Dedifferentiated amniotic fluid mesenchymal stem cell (primary cell): ENCODE data around the gene ATXN1.
"Not testable (repeated sequence)": the region's sequence is repeated elsewhere in the genome, so short reads cannot be mapped to it uniquely, and the experiment has no call there.

Source experiments
- DNase-seq: peaks from one replicate; pipeline ENCODE4 v3.0.0-alpha.2; 2016; ENCODE audit errors: extremely low spot score

The ATXN1 gene

DNA sequence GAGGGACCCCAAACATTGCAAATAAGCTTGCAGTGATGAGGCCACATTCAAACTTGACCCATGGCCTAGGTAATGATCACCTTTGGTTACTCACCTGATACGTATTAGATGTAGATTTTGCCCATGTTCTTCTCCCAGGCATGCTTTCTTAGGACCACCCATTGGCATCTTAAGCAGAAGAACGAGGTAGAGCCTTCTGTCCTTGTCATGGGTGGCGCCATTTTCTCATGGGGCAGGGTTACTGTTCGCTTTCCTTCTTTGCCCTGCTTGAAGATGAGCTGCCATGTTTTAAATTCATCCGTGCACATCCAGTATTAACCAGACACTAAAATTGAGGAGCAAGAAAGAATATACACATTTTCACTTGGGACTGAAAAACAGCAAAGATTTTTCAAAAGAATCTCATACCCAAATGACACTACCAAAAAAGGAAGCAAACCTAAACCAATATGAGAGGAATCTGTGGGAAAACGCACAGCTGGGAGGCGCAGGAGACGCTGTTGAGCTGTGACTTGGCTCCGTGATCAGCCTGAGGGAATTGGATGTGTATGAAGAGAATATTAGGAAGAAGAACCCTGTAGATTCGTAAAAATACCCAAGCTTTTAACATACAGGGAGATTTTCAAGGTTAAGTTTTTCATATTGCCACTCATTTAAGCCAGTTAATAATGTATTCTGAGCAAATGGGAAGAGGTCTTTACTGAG lies 486.2 kb downstream of the ATXN1 start:
- no peak for DNase-seq

DNA sequence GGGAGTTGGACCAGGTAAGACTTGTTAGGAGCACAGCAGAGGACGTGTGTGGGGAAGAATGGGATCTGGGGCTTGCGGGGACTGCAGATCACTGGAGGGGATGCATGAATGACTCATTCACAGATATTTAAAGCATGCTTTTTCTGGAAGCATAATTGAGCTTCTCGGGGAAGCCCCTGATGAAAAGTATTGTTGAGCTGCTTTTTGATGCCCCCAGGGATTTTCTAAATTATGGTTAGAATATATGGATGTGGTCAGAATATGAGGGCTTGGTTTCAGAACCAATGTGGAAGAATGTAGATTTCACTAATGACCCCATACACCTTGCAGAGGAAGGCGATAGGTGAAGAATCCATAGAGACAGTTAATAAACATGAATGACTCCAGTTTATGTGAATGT lies 486.8 kb downstream of the ATXN1 start:
- no peak for DNase-seq

DNA sequence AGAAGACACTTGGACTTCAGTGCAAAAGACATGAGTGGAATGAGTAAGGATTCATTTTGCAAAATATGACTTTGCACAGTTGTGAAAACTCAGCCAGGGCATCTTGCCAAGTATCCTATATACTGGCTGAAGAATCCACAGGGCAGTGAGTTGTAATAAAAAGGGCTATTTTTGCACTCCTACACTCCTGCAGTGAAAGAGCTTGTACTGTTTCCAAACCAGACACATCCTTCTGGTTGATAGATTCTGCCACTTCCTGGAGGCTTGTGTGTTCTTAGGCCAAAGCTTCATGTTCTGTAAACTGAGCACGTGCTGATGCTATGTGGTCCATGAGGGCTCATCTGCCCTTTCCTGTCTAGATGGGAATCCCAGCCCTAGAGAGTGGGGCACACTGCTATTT lies 488.0 kb downstream of the ATXN1 start:
- DNase-seq, result peak; percentile 21

DNA sequence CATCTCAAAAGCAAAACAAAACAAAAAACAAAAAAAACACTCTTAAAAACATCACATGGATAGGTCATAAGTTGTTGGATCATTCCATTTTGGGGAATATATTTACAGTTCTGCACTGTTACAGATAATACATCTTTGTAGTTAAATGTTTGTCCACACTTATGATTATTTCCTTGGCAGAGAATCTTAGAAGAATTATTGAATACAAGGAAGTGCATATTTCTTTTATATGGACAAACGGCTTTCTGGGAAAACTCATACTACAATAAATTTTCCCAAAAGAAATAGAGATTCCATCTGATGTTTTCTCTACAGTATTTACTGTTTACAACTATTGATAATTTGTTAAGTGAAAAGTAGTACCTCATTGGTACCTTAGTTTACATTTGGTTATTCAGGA lies 489.1 kb downstream of the ATXN1 start:
- no peak for DNase-seq

DNA sequence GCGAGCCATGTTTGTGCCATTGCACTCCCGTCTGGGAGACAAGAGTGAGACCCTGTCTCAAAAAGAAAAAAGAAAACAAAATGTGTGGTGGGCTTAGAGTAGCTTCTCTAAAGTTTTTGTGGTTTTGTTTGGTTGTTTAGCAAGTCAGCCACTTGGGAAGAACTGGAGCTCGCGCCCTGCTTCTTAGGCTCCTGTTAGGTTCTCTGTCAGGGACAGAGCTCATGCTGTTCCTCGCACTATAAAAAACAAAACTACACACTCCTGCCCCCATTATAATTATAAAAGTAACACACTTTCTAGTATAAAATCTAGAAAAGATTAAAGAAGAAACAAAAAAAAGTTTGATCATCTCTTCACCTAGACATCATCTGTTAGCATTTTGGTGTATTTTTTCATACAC lies 489.8 kb downstream of the ATXN1 start:
- DNase-seq, result no peak

DNA sequence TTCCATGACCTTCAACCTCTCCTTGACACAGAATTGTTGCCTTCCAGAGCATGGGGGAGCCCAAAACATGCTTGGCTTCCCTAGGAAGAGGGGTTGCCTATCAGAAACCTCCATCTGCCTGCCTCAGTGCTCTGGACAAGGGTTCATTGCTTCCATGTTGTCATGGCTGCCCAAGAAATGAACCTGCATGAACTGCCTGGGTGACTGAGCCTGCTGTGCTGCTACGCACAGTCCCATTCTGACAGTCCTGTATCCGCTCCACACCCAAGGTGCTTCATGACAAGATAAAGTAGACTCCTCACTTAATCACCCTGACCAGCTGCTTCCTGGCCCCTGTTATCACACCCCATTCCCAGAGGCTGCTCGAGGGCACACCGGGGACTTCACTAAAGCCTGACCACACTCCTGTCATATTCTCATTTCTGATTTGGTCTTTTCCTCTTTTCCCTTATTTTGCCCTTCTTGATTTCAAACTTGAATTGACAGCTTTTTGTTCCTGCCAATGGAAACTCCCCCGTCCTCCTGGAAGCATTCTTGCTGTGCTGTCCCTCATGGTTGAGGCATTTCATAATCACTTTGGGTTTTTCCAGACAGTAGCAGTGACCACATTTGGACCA lies 491.0 kb downstream of the ATXN1 start:
- DNase-seq, result no peak

DNA sequence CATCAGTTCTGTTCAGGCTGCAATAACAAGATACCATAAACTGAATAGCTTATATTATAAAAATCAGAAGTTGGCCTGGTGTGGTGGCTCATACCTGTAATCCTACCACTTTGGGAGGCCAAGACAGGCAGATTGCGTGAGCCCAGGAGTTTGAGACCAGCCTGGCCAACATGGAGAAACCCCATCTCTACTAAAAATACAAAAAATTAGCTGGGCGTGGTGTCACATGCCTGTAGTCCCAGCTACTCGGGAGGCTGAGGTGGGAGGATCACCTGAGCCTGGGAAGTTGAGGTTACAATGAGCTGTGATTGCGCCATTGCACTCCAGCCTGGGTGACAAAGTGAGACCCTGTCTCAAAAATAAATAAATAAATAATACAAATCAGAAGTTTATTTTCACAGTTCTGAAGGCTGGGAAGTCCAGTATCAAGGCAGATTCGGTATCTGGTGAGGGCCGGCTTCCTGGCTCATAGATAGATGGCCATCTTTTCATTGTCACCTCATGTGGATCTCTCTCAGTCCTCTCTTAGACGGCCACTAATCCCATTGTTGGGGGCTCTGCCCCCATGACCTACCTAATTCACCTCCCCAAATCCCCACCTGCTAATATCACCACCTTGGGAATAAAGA lies 491.7 kb downstream of the ATXN1 start:
- DNase-seq, result not testable (repeated sequence)

DNA sequence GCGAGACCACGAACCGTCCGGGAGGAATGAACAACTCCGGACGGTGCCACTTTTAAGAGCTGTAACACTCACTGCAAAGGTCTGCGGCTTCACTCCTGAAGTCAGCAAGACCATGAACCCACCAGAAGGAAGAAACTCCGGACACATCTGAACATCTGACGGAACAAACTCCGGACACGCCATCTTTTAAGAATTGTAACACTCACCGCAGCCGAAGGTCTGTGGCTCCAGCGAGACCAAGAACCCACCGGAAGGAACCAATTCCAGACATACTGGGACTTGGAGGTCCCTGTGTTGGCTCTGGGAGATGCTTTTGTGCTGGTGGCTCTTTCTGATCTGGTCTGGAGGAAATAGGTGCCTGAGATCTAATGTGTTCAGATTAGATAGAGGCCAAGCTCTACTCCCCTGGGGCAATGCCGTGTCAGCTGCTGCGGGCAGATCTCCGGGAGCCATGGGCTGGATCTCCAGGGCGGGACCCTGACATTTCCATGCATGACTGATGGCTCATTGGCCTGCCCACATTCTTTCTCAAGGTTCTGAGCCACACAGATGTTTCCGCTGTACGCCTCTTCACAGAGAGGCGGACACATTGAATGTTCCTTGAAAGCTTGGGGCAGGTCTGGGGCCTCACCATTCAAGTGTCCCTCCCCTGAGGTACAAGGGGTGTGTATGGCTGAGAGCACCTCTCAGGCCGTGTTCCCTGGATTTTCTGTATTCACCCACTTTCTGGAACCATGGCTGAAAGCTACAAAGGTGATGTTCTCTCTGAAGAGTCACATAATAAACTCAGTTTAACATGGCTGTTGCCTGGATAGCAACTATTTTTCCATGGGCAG lies 493.6 kb downstream of the ATXN1 start:
- no peak for DNase-seq

DNA sequence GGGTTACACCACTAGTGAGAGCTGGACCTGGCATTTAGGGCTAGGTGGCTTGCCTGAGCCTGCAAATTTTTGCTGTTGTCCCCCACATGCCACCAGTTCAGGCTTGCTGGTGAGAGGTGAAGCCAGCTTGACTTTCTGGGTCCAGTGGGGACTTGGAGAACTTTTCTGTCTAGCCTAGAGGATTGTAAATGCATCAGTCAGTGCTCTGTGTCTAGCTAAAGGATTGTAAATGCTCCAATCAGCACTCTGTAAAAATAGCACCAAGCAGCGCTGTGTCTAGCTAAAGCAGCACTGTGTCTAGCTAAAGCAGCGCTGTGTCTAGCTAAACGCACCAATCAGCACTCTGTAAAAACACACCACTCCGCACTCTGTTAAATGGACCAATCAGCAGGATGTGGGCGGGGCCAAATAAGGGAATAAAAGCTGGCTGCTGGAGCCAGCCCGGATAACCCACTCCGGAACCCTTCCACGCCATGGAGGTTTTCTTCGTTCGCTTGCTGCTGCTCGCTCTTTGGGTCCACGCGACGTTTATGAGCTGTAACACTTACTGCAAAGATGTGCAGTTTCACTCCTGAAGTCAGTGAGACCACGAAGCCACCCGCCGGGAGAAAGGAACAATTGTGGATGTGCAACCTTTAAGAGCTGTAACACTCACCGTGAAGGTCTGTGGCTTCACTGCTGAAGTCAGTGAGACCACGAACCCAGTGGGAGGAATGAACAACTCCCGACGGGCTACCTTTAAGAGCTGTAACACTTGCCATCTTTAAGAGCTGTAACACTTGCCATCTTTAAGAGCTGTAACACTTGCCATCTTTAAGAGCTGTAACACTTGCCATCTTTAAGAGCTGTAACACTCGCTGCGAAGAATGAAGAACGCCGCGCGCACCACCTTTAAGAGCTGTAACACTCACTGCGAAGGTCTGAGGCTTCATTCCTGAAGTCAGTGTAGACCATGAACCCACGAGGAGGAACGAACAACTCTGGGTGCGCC lies 495.6 kb downstream of the ATXN1 start:
- no peak for DNase-seq

DNA sequence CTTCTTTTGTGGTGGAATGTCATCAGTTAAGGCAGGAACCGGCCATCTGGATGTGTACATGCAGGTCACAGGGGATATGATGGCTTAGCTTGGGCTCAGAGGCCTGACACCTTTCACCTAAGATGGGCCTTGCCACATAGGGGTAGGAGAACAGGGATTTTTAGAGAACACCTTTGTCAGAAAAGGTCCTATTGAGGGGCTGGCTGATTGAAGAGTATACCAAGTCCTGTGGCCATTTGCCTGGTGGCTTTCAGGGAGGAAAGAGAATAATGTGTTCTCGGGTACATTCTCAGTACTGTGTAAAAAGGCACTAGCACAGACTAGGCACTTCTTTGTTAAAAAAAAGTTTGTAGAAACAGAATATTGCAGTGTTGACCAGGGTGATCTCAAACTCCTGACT lies 496.5 kb downstream of the ATXN1 start:
- DNase-seq, result no peak

DNA sequence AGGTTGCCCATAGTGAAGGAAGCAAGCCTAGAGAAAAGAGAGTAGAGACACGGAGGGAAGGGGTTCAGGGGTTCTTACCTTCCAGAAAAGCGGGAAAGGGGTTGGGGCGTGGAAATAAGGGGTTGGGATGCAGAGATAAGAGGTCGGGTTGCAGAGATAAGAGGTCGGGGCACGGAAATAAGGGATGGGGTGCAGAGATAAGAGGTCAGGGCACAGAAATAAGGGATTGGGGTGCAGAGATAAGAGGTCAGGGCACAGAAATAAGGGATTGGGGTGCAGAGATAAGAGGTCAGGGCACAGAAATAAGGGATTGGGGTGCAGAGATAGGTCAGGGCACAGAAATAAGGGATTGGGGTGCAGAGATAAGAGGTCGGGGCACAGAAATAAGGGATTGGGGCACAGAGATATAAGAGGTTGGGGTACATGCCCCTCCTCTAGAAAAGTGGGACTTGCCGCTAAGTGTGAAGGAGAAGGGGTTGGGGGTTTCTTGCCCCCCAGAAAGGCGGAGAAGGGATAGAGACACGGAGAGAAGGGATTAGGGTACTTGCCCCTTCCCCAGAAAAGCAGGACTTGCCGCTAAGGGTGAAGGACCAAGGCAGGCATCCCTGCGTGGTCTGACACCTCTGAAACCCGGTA lies 497.7 kb downstream of the ATXN1 start:
- not testable (repeated sequence) for DNase-seq

DNA sequence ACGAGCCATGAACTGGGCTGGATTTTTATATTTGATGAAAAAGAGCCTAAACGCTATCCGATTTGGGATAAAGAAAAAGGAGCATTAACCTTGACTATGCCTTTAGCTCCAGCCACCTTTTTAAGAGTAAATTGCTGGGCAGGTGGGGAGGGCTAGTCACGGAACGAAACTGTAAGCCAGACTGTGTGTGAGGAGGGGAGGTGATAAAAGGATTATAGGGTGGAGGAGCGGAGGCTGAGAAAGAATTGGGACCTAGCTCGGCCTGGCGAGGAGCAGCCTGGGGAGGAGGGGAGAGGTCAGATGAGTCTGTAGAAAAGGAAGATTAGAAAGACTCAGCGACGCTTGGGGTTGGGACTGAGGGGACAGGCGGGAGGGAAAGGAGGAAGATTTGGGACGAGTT lies 498.5 kb downstream of the ATXN1 start:
- DNase-seq, result not testable (repeated sequence)

DNA sequence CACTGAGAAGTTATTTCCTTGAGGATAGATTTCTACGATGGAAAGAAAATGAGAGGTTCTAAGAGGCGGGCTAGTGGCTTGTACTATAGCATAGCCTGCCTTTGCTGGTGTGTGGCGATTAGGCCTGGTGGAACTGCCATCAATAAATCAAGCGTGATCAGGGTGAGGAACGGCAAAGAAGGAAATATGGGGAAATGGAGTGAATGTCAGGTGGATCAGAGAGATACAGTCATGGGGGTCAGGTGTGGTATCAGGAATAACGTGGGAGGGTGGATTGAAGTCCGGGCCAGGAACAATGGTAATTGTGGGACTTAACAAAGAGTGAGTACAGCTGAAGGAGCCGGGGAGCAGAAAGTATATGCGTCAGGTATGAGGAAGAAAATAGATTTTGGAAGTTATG lies 500.7 kb downstream of the ATXN1 start:
- not testable (repeated sequence) for DNase-seq

DNA sequence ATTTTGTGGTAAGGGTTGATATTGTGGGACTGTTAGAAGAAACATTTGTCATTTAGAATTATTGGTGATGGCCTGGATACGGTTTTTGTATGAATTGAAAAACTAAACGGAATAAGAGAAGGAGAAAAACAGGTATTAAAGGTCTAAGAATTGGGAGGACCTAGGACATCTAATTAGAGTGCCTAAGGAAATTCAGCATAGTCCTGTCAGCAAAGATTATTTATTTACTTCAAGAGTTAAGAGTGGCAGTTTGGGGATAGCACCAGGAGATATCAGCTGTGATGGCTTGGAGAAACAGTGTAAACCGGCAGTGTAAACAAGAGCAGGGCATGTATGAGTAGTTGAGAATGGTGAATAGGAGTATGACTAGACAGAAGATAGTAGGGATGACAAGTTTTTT lies 501.7 kb downstream of the ATXN1 start:
- DNase-seq, result not testable (repeated sequence)

DNA sequence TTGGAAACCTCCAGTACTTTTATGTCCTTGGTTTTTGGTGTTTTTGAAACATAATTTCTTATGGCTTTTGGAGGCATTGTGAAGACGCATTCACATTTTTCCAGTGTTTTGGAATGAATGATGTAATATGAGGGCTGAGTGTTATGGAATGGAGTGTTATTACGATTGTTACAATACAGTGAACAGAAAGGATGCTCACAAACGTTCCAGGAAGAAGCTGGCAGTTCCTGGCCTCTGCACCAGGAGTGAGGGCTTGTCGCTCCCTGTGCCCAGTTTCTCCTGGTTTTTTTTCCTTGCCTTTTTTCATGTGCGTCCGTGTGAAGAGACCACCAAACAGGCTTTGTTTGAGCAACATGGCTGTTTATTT lies 502.6 kb downstream of the ATXN1 start:
- no peak for DNase-seq

DNA sequence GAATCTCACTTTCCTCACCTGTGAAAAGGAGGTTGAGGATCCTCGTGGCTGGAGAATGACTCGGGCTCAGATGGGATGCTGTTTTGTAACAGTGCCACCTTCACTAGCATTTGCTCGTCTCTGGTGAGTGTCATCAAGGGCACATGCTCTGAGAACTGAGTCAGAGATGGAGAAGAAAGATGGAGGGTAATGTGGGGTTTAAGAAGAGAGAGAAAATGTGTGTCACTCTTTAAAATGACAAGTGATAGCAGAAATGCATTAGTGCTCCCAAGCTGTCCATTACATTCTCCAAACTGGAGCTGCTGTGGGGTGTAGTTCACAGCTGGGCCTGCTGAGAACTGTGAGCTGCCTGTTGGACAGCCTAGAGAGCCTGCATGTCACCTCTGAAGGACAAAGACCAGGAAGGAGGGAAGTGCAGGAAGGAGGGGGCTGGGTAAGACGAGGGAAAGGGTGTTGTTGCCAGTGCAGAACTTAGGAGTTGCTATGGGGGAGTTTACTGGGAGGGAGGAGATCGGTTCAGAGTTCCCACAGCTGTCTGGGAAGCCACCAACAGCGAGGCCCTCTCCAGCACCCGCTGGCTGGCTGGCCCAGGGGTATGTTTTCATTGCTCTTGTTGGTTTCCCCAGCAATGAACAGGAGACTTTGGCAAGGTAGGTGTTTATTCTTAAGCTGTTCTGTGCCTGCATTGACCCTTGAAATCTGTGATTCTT lies 503.1 kb downstream of the ATXN1 start:
- no peak for DNase-seq

DNA sequence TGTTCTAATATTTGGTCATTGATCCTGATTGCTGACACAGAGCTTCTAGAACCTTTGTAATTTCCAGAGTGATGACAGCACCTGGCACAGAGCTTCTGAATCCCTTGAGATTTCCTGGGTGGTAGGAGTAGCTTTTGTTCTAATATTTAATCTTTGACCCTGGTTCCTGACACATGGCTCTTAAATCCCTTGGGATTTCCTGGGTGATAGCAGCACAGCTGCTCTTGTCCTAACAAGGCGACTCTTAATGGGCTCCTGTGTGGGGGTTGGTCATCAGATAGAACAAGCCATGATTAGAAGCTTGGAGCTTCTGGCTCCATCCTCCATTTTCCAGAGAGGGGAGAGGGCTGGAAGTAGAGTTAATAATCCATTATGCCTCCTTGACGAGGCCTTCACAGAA lies 504.5 kb downstream of the ATXN1 start:
- no peak for DNase-seq

DNA sequence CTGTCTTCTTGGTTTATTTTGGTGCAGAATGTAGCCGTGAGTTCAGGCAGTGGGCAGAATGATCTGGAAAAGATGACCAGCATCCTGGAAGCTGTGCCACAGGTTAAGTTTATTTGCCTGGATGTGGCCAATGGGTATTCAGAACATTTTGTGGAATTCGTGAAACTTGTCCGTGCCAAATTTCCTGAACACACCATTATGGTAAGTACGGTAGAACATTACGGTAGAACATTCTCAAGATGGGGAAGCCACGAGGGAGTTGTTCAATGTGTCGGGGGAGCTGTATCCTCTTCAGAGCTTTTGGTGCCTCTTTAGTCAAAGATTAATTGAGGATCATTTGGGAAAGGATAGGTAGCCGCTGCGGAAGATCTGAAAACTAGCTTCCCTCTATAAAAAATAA lies 506.7 kb downstream of the ATXN1 start:
- no peak for DNase-seq

DNA sequence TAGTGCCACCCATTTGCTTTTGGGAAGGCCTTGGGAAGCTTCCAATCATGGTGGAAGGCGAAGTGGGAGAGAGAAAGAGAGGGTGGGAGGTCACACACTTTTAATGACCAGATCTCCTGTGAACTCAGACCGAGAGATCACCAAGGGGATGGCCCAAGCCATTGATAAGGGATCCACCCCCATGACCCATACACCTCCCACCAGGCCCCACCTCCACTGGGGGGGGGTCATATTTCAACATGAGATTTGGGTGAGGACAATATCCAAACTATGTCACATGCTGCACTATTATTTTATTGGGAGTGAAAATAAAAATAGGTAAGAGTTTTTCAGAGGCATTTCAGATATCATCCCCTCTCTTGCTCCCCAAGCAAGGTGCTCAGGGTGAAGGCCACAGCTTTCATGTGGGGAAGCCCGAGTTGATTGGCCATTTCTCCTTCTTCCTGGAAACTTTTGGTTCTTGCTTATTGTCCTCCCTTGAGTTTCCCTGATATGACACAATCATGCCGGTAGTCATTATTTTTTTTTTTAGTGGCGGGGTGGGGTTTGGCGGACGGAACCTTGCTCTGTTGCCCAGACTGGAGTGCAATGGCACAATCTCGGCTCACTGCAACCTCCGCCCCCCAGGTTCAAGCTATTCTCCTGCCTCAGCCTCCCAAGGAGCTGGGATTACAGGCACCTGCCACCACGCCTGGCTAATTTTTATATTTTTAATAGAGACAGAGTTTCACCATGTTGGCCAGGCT lies 507.7 kb downstream of the ATXN1 start:
- no peak for DNase-seq
